HepG2 (cell line): Measurements from ENCODE around the gene RSPRY1. TPM values are rescaled to one million over a fixed set of nuclear protein-coding genes. Genes with fewer than 3 reads are reported as not detected.
A peak's percentile ranks its signal among the peaks of the same experiment; 100 is the strongest.
"Not testable (repeated sequence)": the region's sequence is repeated elsewhere in the genome, so short reads cannot be mapped to it uniquely, and the experiment has no call there.

Experiments
- ATAC-seq: fragments of 200-7000 bp; cut with Tn5 transposase; 3 replicates; pipeline ENCODE4 v1.9.1; 2020; ENCODE audit warnings: mild to moderate bottlenecking, moderate library complexity
- BruUV-seq: library from RNA; stranded (reverse); fragments of 400-500 nt; replicated peaks from 2 replicates; lab custom pipeline; 2021; lab: Mats Ljungman, UMichigan
- CTCF ChIA-PET: fragments of 300-600 bp; formaldehyde crosslinking; extraction: SDS; loops from one replicate; lab custom pipeline; 2021; ENCODE audit warnings: low total read pairs, inconsistent platforms, low intra/inter-chr PET ratio; lab: Yijun Ruan, JAX
- POLR2A ChIA-PET: fragments of 350-600 bp; sonication (Branson Sonifier 250); formaldehyde crosslinking; loops from one replicate; lab custom pipeline; 2020; ENCODE audit warnings: antibody characterized with exemption, inconsistent platforms; lab: Yijun Ruan, JAX
- DNase-seq: peaks from one replicate; pipeline ENCODE4 v3.0.0-alpha.2; 2015; ENCODE audit warnings: low spot score
- FAIRE-seq: peaks from 3 replicates; lab custom pipeline; 2011; peaks lifted over from hg19 to GRCh38; lab: Jason Lieb, UNC
- H2AFZ ChIP-seq: one replicate; pipeline ENCODE4 v1.6.1; 2011; ENCODE audit warnings: low read length, inconsistent platforms
- H3K27ac ChIP-seq: fragments of 300-600 bp; 3 replicates; pipeline ENCODE4 v1.8.0; 2011; ENCODE audit warnings: mixed run types, mild to moderate bottlenecking, mixed read lengths, low read length, inconsistent platforms; ENCODE audit not compliant: insufficient read depth; ENCODE audit errors: extremely low read length
- H3K27me3 ChIP-seq, 2 experiments: fragments of 200-600 bp in 1 of 2; 2 replicates in 1 of 2; 3 replicates in 1 of 2; pipeline versions ENCODE4 v1.6.0 to v1.8.0; 2011; ENCODE audit warnings: low read length in 2 of 2, mild to moderate bottlenecking in 2 of 2, moderate library complexity in 2 of 2, inconsistent platforms in 1 of 2; ENCODE audit not compliant: insufficient read depth in 2 of 2, control insufficient read depth in 1 of 2
- H3K36me3 ChIP-seq, 2 experiments: fragments of 200-600 bp in 1 of 2; replicated peaks in 1 of 2; 2 replicates in 1 of 2; 3 replicates in 1 of 2; pipeline versions ENCODE4 v1.5.1 to v1.8.0; 2011; ENCODE audit warnings: low read length in 2 of 2, inconsistent platforms in 1 of 2; ENCODE audit not compliant: insufficient read depth in 2 of 2, control insufficient read depth in 1 of 2
- H3K4me1 ChIP-seq: 2 replicates; pipeline ENCODE4 v1.5.1; 2012; ENCODE audit warnings: low read length, inconsistent platforms; ENCODE audit not compliant: insufficient read depth
- H3K4me2 ChIP-seq: 2 replicates; pipeline ENCODE4 v1.6.0; 2011; ENCODE audit warnings: low read depth, low read length, inconsistent platforms
- H3K4me3 ChIP-seq, 3 experiments: fragments of 200-600 bp in 1 of 3; sonication (generic), shearing (Covaris generic) in 1 of 3; replicated peaks in 1 of 3; 2 replicates each; pipeline ENCODE4 v1.5.1; 2011 to 2016; ENCODE audit warnings: low read length in 3 of 3, inconsistent platforms in 2 of 3, low read depth in 2 of 3, mild to moderate bottlenecking in 2 of 3, control low read depth in 1 of 3, mixed read lengths in 1 of 3; ENCODE audit not compliant: insufficient read depth in 1 of 3
- H3K79me2 ChIP-seq: one replicate; pipeline ENCODE4 v1.6.1; 2011; ENCODE audit warnings: low read length, inconsistent platforms; ENCODE audit not compliant: insufficient read depth
- H3K9ac ChIP-seq: 2 replicates; pipeline ENCODE4 v1.6.0; 2011; ENCODE audit warnings: mild to moderate bottlenecking, low read depth, low read length, inconsistent platforms; ENCODE audit not compliant: insufficient read depth
- H3K9me3 ChIP-seq: 2 replicates; pipeline ENCODE4 v1.5.1; 2012; ENCODE audit warnings: mild to moderate bottlenecking, low read length
- H4K20me1 ChIP-seq: 2 replicates; pipeline ENCODE4 v1.6.0; 2011; ENCODE audit warnings: inconsistent platforms, mild to moderate bottlenecking, low read length, moderate library complexity; ENCODE audit not compliant: insufficient read depth
- ADNP ChIP-seq: sonication (generic); formaldehyde crosslinking; IDR thresholded peaks from 2 replicates; pipeline ENCODE4 v1.4.0; 2020; ENCODE audit warnings: missing genetic modification reagents
- CCDC6 ChIP-seq: sonication (generic); formaldehyde crosslinking; IDR thresholded peaks from 2 replicates; pipeline ENCODE4 v1.8.1; 2022; ENCODE audit warnings: mild to moderate bottlenecking, missing genetic modification reagents, moderate library complexity
- CREM ChIP-seq, 2 experiments: sonication (generic) in 1 of 2; formaldehyde crosslinking in 1 of 2; IDR thresholded peaks; 2 replicates each; pipeline versions ENCODE4 v1.4.0 to v1.6.1; 2016 to 2020; ENCODE audit warnings: antibody characterized with exemption in 1 of 2, mild to moderate bottlenecking in 1 of 2, missing genetic modification reagents in 1 of 2
- DRAP1 ChIP-seq: IDR thresholded peaks from 2 replicates; pipeline ENCODE4 v1.6.1; 2016; ENCODE audit warnings: missing genetic modification reagents, missing compliant biosample characterization
- ERF ChIP-seq: IDR thresholded peaks from 2 replicates; pipeline ENCODE4 v1.6.1; 2018; ENCODE audit warnings: missing biosample characterization, missing genetic modification reagents
- FLYWCH1 ChIP-seq: sonication (generic); formaldehyde crosslinking; IDR thresholded peaks from 2 replicates; pipeline ENCODE4 v1.8.1; 2023; ENCODE audit warnings: mild to moderate bottlenecking, missing genetic modification reagents
- HMGXB4 ChIP-seq, 2 experiments: sonication (generic) in 1 of 2; formaldehyde crosslinking in 1 of 2; IDR thresholded peaks; 2 replicates each; pipeline versions ENCODE4 v1.4.0 to v1.6.1; 2018 to 2020; ENCODE audit warnings: missing genetic modification reagents in 2 of 2, borderline replicate concordance in 1 of 2, low read depth in 1 of 2, mild to moderate bottlenecking in 1 of 2, missing biosample characterization in 1 of 2
- PCBP2 ChIP-seq: fragments of 200-400 bp; formaldehyde crosslinking; optimal IDR thresholded peaks from 2 replicates; pipeline ENCODE3; 2018; ENCODE audit warnings: low read length, low read depth; ENCODE audit not compliant: poor library complexity, severe bottlenecking
- PHF21A ChIP-seq: sonication (generic); formaldehyde crosslinking; IDR thresholded peaks from 2 replicates; pipeline ENCODE4 v1.5.0; 2020; ENCODE audit warnings: mild to moderate bottlenecking, missing genetic modification reagents
- SAP130 ChIP-seq: IDR thresholded peaks from 2 replicates; pipeline ENCODE4 v1.6.1; 2016; ENCODE audit warnings: low read depth
- YEATS4 ChIP-seq: sonication (generic); formaldehyde crosslinking; IDR thresholded peaks from 2 replicates; pipeline ENCODE4 v1.4.0; 2020; ENCODE audit warnings: missing genetic modification reagents, borderline replicate concordance
- YY1 ChIP-seq: IDR thresholded peaks from 2 replicates; pipeline ENCODE4 v1.6.1; 2011; ENCODE audit warnings: low read length, low read depth, moderate library complexity, mild to moderate bottlenecking; ENCODE audit not compliant: insufficient read depth, insufficient replicate concordance
- ZFY ChIP-seq: sonication (generic); formaldehyde crosslinking; IDR thresholded peaks from 2 replicates; pipeline ENCODE4 v1.4.0; 2020; ENCODE audit warnings: missing genetic modification reagents
- ZMYM3 ChIP-seq: sonication (generic); formaldehyde crosslinking; IDR thresholded peaks from 2 replicates; pipeline ENCODE4 v1.5.1; 2020; ENCODE audit warnings: mild to moderate bottlenecking, missing genetic modification reagents
- ZNF256 ChIP-seq: sonication (generic); formaldehyde crosslinking; conservative IDR thresholded peaks from 2 replicates; pipeline ENCODE4 v1.4.0; 2020; ENCODE audit warnings: missing genetic modification reagents
- ZNF878 ChIP-seq: sonication (generic); formaldehyde crosslinking; IDR thresholded peaks from 2 replicates; pipeline ENCODE4 v1.8.1; 2023; ENCODE audit warnings: mild to moderate bottlenecking, missing genetic modification reagents, moderate library complexity
- ZSCAN22 ChIP-seq: sonication (generic); formaldehyde crosslinking; IDR thresholded peaks from 2 replicates; pipeline ENCODE4 v1.4.0; 2020; ENCODE audit warnings: mild to moderate bottlenecking, missing genetic modification reagents
- WGBS: methylation state at CpG from one replicate; pipeline ENCODE4 v1.1.6; 2017; ENCODE audit warnings: low lambda C conversion rate; 5-methylcytosine and 5-hydroxymethylcytosine counted together
- in situ Hi-C: cut with HindIII; loops from 2 replicates; pipeline ENCODE4 v1.10.0; 2017; ENCODE audit warnings: low pct_unique_long_range_greater_than_20kb; ENCODE audit not compliant: extremely low pct_ligation_motif_present
- intact Hi-C: fragments of 100-400 bp; cut with micrococcal nuclease; formaldehyde crosslinking; loops from one replicate; pipeline ENCODE4 v1.10.0; 2022; ENCODE audit not compliant: unreplicated experiment
- polyA plus RNA-seq, 8 experiments: library from polyadenylated mRNA; depleted of rRNA in 3 of 8; stranded (reverse) in 7 of 8; unstranded in 1 of 8; fragments of >200 nt; fragmentation: Illumina TruSeq in 4 of 8; extraction: Trizol in 4 of 8; gene quantifications; 2 replicates each; pipeline versions ENCODE4 v1.2.1 to v1.2.3, GENCODE V29; 2011 to 2016; ENCODE audit warnings: low read depth in 4 of 8, missing spikeins in 1 of 8, mixed read lengths in 1 of 8; ENCODE audit not compliant: insufficient read depth in 1 of 8
- total RNA-seq, 5 experiments: library from RNA; depleted of rRNA; stranded (reverse); fragments of >200 nt; fragmentation: Illumina TruSeq; extraction: Trizol; gene quantifications; 2 replicates each; pipeline ENCODE4 v1.2.3, GENCODE V29; 2016; ENCODE audit warnings: low read depth in 1 of 5

RSPRY1 gene
- total and polyA plus RNA-seq, 2 of the 13 experiments (the other 11 are each of a cell fraction or from before 2014, with no cell fraction given), result 53.4 to 61.0 TPM

GRCh38 chr16:57186872-57187854 lies 1.0 kb downstream of the RSPRY1 start (continued):
- TF ChIP-seq ERF (CRISPR knock-in tag), result peak; percentile 27
- no peak for TF ChIP-seq ZSCAN22 (CRISPR knock-in tag)
- no peak for TF ChIP-seq PCBP2
- peak; percentile 81; the same call in 1 of the 2 replicates for TF ChIP-seq FLYWCH1 (CRISPR knock-in tag)
- TF ChIP-seq ZNF256 (CRISPR knock-in tag), result no peak

- H3K36me3 ChIP-seq; CTCF ChIA-PET; H3K27me3 ChIP-seq; ATAC-seq; H3K9me3 ChIP-seq; BruUV-seq; H2AFZ ChIP-seq; TF ChIP-seq CREM (CRISPR knock-in tag; IDR thresholded peaks at IDR 0.05): not testable (repeated sequence)
- peaks cover 23% of the 10 kb centered on the region for H4K20me1 ChIP-seq
- H3K4me1 ChIP-seq, result peaks cover 64% of the 10 kb centered on the region
- peak overlapping the region; percentile 88 to 99 (median 94) for H3K4me3 ChIP-seq
- H3K4me2 ChIP-seq, result peak overlapping the region; percentile 76
- peak overlapping the region; percentile 93 for H3K9ac ChIP-seq
- H3K79me2 ChIP-seq, result peaks cover 93% of the 10 kb centered on the region
- POLR2A ChIA-PET, result interaction anchor here (0.6 to 3.4 kb wide), 5 partner anchors 8 to 92 kb away, joined by 3 to 23 read pairs (median 6); no protein-coding TSS in a partner anchor
- intact Hi-C loops (loop anchor here (1.0 to 5.0 kb wide), 3 partner anchors 54 to 109 kb away; partner anchors contain the start of gene PLLP), in situ Hi-C loops (loop anchor here (5.0 kb wide), 1 partner anchor 94 kb away; the partner anchor contains the start of gene PLLP)
- FAIRE-seq (peak; percentile 64), DNase-seq (peak; percentile 71)
- H3K27ac ChIP-seq, result peak overlapping the region; percentile 82
- WGBS, result under 1% methylated on average over 18 of the region's 18 CpGs
- peak; percentile 54; the same call in 1 of the 2 replicates for TF ChIP-seq ZMYM3 (CRISPR knock-in tag)
- TF ChIP-seq CREM (IDR thresholded peaks at IDR 0.05), result 0 out of 2 replicates have a peak, but pooled peaks have one; percentile 14
- peak; percentile 9; the same call in 1 of the 2 replicates for TF ChIP-seq ZFY (CRISPR knock-in tag)
- peak; percentile 40 for TF ChIP-seq YY1
- peak; percentile 20; the same call in 1 of the 2 replicates for TF ChIP-seq ZNF878 (CRISPR knock-in tag)
- peak; percentile 16; the same call in 1 of the 2 replicates for TF ChIP-seq CCDC6 (CRISPR knock-in tag)
- TF ChIP-seq ADNP (CRISPR knock-in tag), result peak; percentile 68; the same call in 1 of the 2 replicates
- peak; percentile 57; the same call in 1 of the 2 replicates for TF ChIP-seq YEATS4 (CRISPR knock-in tag)
- peak; percentile 30; the same call in 1 of the 2 replicates for TF ChIP-seq ERF (CRISPR knock-in tag)
- 0 out of 4 replicates have a peak, but pooled peaks of 1 of the 2 experiments have one; percentile 16 for TF ChIP-seq HMGXB4 (CRISPR knock-in tag; IDR thresholded peaks at IDR 0.05; ENCODE audit: borderline replicate concordance in 1 of 2, low read depth in 1 of 2)
- TF ChIP-seq SAP130, result peak; percentile 39; the same call in 1 of the 2 replicates
- peak; percentile 64 for TF ChIP-seq DRAP1 (CRISPR knock-in tag)
- peak; percentile 25; the same call in 1 of the 2 replicates for TF ChIP-seq PHF21A (CRISPR knock-in tag)
These were observed 2.0 kb downstream of the RSPRY1 start for GRCh38 chr16:57187902-57188710.
